ENCODE results near the gene ATP5F1D. TPM values are rescaled to one million over a fixed set of nuclear protein-coding genes. Genes with fewer than 3 reads are reported as not detected.

Gene ATP5F1D
- total and polyA plus RNA-seq, 2 of the 13 experiments (the other 11 are each of a cell fraction or from before 2014, with no cell fraction given), result 39.4 to 78.7 TPM

GRCh38 chr19:1284293-1284978, 42.9 kb downstream of the ATP5F1D start (continued):
- no peak for TF ChIP-seq PRDM10 (CRISPR knock-in tag; IDR thresholded peaks at IDR 0.05; ENCODE audit: low read depth)
- TF ChIP-seq ZNF709 (CRISPR knock-in tag; IDR thresholded peaks at IDR 0.05), result no peak
- TF ChIP-seq ZNF780A (CRISPR knock-in tag; IDR thresholded peaks at IDR 0.05), result no peak
- TF ChIP-seq FOXP1 (IDR thresholded peaks at IDR 0.05), result no peak
- TF ChIP-seq FOXP1 (CRISPR knock-in tag; IDR thresholded peaks at IDR 0.05), result no peak
- TF ChIP-seq DR1 (CRISPR knock-in tag; IDR thresholded peaks at IDR 0.05), result no peak
- no peak for TF ChIP-seq HMG20B (CRISPR knock-in tag; conservative IDR thresholded peaks at IDR 0.05)
- TF ChIP-seq CHCHD3 (CRISPR knock-in tag; IDR thresholded peaks at IDR 0.05), result 0 out of 2 replicates have a peak, but pooled peaks have one; percentile 76
- peak; percentile 16; the same call in 1 of the 2 replicates for TF ChIP-seq ZKSCAN8 (CRISPR knock-in tag; IDR thresholded peaks at IDR 0.05; ENCODE audit: borderline replicate concordance)
- no peak for TF ChIP-seq ZBTB49 (CRISPR knock-in tag; IDR thresholded peaks at IDR 0.05; ENCODE audit: borderline replicate concordance)
- TF ChIP-seq NFE2 (CRISPR knock-in tag; IDR thresholded peaks at IDR 0.05), result no peak
- no peak for TF ChIP-seq PLRG1 (conservative IDR thresholded peaks at IDR 0.05)
- TF ChIP-seq MIXL1 (CRISPR knock-in tag; IDR thresholded peaks at IDR 0.05), result no peak
- peak; percentile 54; the same call in 1 of the 2 replicates for TF ChIP-seq ZBTB7A (CRISPR knock-in tag; IDR thresholded peaks at IDR 0.05)
- TF ChIP-seq RNF219 (CRISPR knock-in tag; IDR thresholded peaks at IDR 0.05), result no peak
- no peak for TF ChIP-seq TFE3 (CRISPR knock-in tag; IDR thresholded peaks at IDR 0.05)

Data from HepG2 (cell line).